ENCODE data around the gene PRKACG.
"Not testable (repeated sequence)": the region's sequence is repeated elsewhere in the genome, so short reads cannot be mapped to it uniquely, and the experiment has no call there.

PRKACG gene

GRCh38 chr9:69014013-69014412 lies at the start of gene PRKACG:
Gene PRKACG (minus strand): TSS chr9:69014113. CDS start chr9:69014092, 21 bp downstream.
- no peak for DNase-seq

- no peak for DNase-seq
Measured at GRCh38 chr9:69062195-69062594, 48.3 kb upstream of the PRKACG start.

GRCh38 chr9:69060766-69061165 lies 46.9 kb upstream of the PRKACG start:
- DNase-seq: no peak

GRCh38 chr9:69058101-69058500 lies 44.2 kb upstream of the PRKACG start:
- DNase-seq: no peak

- DNase-seq: no peak
Measured at GRCh38 chr9:69056191-69056815, 42.4 kb upstream of the PRKACG start.

- DNase-seq: no peak
Measured at GRCh38 chr9:69054989-69055388, 41.1 kb upstream of the PRKACG start.

GRCh38 chr9:69050936-69051335 lies 37.0 kb upstream of the PRKACG start:
- not testable (repeated sequence) for DNase-seq

- DNase-seq: no peak
Measured at GRCh38 chr9:69049094-69049493, 35.2 kb upstream of the PRKACG start.

- DNase-seq: no peak
Measured at GRCh38 chr9:69047371-69047770, 33.5 kb upstream of the PRKACG start.

- no peak for DNase-seq
Measured at GRCh38 chr9:69046723-69047122, 32.8 kb upstream of the PRKACG start.

- DNase-seq: no peak
Measured at GRCh38 chr9:69045821-69046220, 31.9 kb upstream of the PRKACG start.

- DNase-seq: no peak
Measured at GRCh38 chr9:69044240-69045219, 30.6 kb upstream of the PRKACG start.

GRCh38 chr9:69040646-69041045 lies 26.7 kb upstream of the PRKACG start:
- no peak for DNase-seq

GRCh38 chr9:69036799-69037198 lies 22.9 kb upstream of the PRKACG start:
- no peak for DNase-seq

GRCh38 chr9:69036309-69036708 lies 22.4 kb upstream of the PRKACG start:
- DNase-seq: peak; percentile 34 to 38

GRCh38 chr9:69035438-69036308 lies 21.8 kb upstream of the PRKACG start, which contains the start of gene FXN:
Gene FXN (plus strand): TSS chr9:69035752. CDS start chr9:69035783, 31 bp downstream.
- peak; percentile 86 to 87 for DNase-seq

- DNase-seq: no peak
Measured at GRCh38 chr9:69034071-69034470, 20.2 kb upstream of the PRKACG start.

GRCh38 chr9:69030851-69031645 lies 17.1 kb upstream of the PRKACG start:
- no peak for DNase-seq

- DNase-seq: no peak
Measured at GRCh38 chr9:69029535-69029934, 15.6 kb upstream of the PRKACG start.

- peak in 1 of 2 donors; percentile 27 for DNase-seq
Measured at GRCh38 chr9:69028754-69029153, 14.8 kb upstream of the PRKACG start.

- peak; percentile 19 to 43 for DNase-seq
Measured at GRCh38 chr9:69027355-69028097, 13.6 kb upstream of the PRKACG start.

Measured in stimulated activated CD4-positive, alpha-beta T cell treated with anti-CD3 and anti-CD28 coated beads, Interleukin-2, amount 100 ng/mL, for 24 hours (primary cell).